ENCODE data around the gene APOBEC4.
A peak's percentile ranks its signal among the peaks of the same experiment; 100 is the strongest.

APOBEC4 gene

GRCh38 chr1:183638649-183639387 is 14.3 kb downstream of the APOBEC4 start:
- ChIA-PET POLR2A (no interaction called here), CTCF (interaction anchor here (0.8 to 2.2 kb wide), 5 partner anchors 12 to 277 kb away, joined by 4 to 15 read pairs (median 6); no protein-coding TSS in a partner anchor)
- no peak for DNase-seq (ENCODE audit: low read depth, low spot score)
- no peak overlapping the region for H3K4me3 ChIP-seq (ENCODE audit: low read depth, low read length)
- no peak for TF ChIP-seq CTCF (IDR thresholded peaks at IDR 0.05; ENCODE audit: insufficient read depth, low read length, missing control alignments)

- H3K4me3 ChIP-seq (ENCODE audit: low read depth, low read length) = peak overlapping the region; percentile 85
- CTCF ChIA-PET = interaction anchor here (1.0 to 2.2 kb wide), 4 partner anchors 10 to 279 kb away, joined by 3 to 15 read pairs (median 8); no protein-coding TSS in a partner anchor
- DNase-seq (ENCODE audit: low read depth, low spot score) = no peak
- no peak for TF ChIP-seq CTCF (IDR thresholded peaks at IDR 0.05; ENCODE audit: insufficient read depth, low read length, missing control alignments)
- POLR2A ChIA-PET = no interaction called here
These were observed 16.3 kb downstream of the APOBEC4 start for GRCh38 chr1:183636783-183637182.

GRCh38 chr1:183636334-183636682 is 16.8 kb downstream of the APOBEC4 start:
- no peak for DNase-seq (ENCODE audit: low read depth, low spot score)
- no peak for TF ChIP-seq CTCF (IDR thresholded peaks at IDR 0.05; ENCODE audit: insufficient read depth, low read length, missing control alignments)
- ChIA-PET POLR2A (no interaction called here), CTCF (interaction anchor here (2.1 to 2.2 kb wide), 2 partner anchors 19 to 279 kb away, joined by 11 to 15 read pairs; no protein-coding TSS in a partner anchor)
- peak overlapping the region; percentile 85 for H3K4me3 ChIP-seq (ENCODE audit: low read depth, low read length)

- ChIA-PET CTCF (no interaction called here), POLR2A (no interaction called here)
- TF ChIP-seq CTCF (IDR thresholded peaks at IDR 0.05; ENCODE audit: insufficient read depth, low read length, missing control alignments) = no peak
- peak; percentile 87 for DNase-seq (ENCODE audit: low read depth, low spot score)
- H3K4me3 ChIP-seq (ENCODE audit: low read depth, low read length) = peak within 1 kb of the TSS; percentile 85
These were observed 17.3 kb downstream of the APOBEC4 start, which contains the start of gene ARPC5 for GRCh38 chr1:183635606-183636333. ARPC5 (minus strand) TSS chr1:183635783; CDS start chr1:183635659, 124 bp downstream.

GRCh38 chr1:183635099-183635605 is 18.0 kb downstream of the APOBEC4 start:
- ChIA-PET CTCF (interaction anchor here (1.5 to 2.3 kb wide), 2 partner anchors 20 to 281 kb away, joined by 10 to 18 read pairs; no protein-coding TSS in a partner anchor), POLR2A (interaction anchor here (1.3 kb wide), 1 partner anchor 9 kb away, joined by 3 read pairs; no protein-coding TSS in a partner anchor)
- no peak for DNase-seq (ENCODE audit: low read depth, low spot score)
- peak overlapping the region; percentile 84 for H3K4me3 ChIP-seq (ENCODE audit: low read depth, low read length)
- TF ChIP-seq CTCF (IDR thresholded peaks at IDR 0.05; ENCODE audit: insufficient read depth, low read length, missing control alignments) = no peak

Data from AG04449 (cell line).